COR-L47 (cell line): ENCODE data around the gene NT5C3A.
"Not testable (repeated sequence)": the region's sequence is repeated elsewhere in the genome, so short reads cannot be mapped to it uniquely, and the experiment has no call there.

ENCODE experiments used
- DNase-seq: peaks from one replicate; lab custom pipeline; 2025; lab: John Stamatoyannopoulos, UW

NT5C3A gene

DNA sequence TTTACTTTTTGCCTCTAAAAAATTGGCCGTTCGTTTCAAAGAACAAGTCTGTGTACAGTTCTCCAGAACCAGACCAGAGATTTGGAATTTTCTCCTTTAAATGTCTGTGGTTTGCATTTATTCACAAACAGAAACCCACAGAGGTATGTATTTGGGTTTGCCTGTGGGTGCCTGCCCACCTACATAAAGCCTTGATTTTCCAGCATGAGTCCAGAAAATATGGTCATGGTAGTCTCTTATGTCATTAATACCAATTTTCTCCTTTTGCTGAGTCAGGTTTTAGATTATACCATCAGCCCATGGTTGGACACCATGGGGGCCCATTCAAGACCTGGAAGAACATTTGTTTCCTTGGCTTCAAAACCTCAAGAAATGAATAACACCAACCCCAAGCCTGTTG is 82.7 kb downstream of the NT5C3A start:
- not testable (repeated sequence) for DNase-seq

DNA sequence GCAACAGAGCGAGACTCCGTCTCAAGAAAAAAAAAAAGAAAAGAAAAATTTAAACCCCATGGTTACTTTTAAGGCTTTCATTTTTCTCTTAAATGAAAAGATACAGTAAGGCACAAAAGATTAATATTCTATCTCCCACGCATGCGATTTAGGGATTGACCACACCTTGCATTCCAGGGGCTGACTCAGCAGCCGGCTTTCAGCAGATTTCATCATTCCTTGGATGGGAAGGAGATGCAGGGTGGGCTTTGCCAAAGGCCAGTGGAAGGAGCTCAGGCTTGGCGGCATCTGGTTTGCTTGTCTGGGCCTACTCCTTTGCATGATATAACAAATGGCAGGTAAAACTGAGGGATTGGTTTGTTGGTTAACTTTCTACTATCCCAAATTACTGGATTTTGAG is 83.3 kb downstream of the NT5C3A start:
- not testable (repeated sequence) for DNase-seq

DNA sequence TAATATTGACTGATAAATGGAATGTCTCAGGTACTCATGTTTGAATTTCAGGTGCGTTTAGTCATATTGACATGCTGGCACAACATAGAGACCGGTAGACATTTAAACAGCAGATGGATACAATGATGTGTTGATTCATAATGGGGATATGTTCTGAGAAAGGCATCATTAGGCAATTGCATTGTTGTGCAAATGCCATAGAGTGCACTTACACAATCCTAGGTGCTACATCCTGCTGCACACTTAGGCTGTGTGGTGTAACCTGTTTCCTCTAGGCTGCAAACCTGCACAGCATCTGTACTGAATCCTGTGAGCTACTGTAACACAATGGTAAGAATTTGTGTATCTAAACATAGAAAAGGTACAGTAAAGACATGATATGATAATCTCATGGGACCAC is 85.4 kb downstream of the NT5C3A start:
- not testable (repeated sequence) for DNase-seq

DNA sequence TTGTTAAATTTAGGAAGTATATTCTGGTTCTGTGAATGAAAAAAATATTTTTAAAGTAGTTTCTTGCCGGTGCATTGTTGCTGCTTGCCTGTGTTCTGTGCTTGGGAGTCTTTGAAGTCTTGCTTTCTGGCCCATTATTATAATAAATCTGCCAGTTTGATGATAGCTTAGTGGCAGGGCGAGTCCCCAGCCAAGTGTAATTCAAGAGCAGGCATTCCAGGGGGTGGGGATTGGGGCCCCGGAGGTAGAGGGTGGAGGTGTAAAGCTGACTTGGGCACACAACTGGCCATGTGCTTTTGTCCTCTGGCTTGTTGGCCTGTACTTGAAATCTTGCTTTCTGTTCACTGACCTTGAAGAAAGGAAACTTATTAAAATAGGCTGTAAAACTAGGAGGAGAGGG is 90.6 kb downstream of the NT5C3A start:
- not testable (repeated sequence) for DNase-seq

- DNase-seq: not testable (repeated sequence)
Observed at GRCh38 chr7:32967268-32967582, 95.4 kb downstream of the NT5C3A start.

DNA sequence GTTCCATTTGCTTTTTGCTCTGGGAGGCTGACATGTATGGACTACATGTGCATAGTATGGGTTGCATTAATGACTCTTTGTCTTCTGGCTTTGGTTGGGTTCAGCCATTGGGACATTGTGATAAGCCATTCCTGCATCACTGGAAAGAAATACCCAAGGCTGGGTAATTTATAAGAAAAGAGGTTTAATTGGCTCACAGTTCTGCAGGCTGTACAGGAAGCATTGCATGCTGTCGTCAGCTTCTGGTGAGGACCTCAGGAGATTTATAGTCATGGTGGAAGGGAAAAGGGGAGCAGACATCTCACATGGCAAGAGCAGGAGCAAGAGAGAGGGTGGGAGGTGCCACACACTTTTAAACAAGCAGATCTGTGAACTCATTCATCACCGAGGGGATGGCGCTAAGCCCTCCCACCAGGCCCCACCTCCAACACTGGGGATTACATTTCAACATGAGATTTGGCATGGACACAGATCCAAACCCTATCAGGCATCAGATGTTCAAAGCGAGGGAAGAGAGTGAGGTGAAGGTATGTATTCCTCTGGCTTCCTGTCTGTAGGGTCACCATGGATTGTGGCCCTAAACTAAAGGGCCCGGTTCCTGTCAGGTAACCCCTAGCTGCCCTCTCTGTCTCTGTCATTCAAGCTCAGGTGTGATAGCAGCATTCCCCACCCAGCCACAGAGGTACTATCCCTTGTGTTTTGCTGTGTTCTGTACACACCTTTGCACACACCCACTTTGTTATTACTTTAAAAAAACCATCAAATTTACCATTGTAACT is 95.9 kb downstream of the NT5C3A start:
- DNase-seq: not testable (repeated sequence)

DNA sequence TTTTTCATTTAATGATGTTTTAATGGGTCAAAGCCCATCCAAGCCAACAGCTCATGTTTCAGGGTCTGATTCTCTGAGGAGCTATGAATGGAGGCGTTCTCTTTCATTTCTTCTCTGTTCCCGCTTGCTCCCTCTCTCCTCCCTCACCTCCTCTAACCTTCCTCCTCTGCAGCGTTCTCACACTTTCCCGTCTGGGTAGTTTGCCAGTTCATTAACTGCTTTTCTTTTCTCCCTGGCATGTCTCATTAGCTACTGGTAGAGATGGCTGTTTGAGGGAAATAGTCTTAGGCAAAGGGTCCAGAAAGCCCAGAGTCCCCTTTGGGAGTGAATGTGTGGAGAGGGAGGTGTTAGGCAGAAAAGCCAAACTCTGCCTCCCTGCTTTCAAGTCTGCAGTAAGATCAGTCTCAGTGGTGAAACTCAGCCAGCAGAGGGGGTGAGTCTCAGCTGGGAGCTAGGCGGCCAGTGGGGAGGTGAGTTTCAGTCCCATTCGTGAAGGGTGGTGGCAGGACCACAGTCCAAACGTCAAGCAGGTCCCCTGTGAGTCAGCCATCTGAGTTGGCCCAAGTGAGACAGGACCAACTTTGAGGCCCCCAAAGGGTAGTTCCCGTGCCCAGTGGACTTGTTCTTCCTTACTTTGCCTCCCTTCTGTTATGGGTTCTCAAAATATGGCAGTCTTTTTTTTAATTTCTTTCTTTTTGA is 98.0 kb downstream of the NT5C3A start:
- not testable (repeated sequence) for DNase-seq
